Spinal cord (tissue), 10 donors: ENCODE data around the gene LY6G5B. TPM values are rescaled to one million over a fixed set of nuclear protein-coding genes. Genes with fewer than 3 reads are reported as not detected.

ENCODE experiments used
- DNase-seq, 6 donors: peaks; one replicate each; pipeline versions ENCODE4 v3.0.0 to v3.0.0-alpha.2; 2013 to 2015; ENCODE audit warnings: low spot score in 6 of 6, low read depth in 4 of 6
- H3K27ac ChIP-seq: one replicate; pipeline ENCODE4 v1.5.1; 2013; ENCODE audit warnings: low read depth, low read length, control low read depth
- H3K27me3 ChIP-seq: one replicate; pipeline ENCODE4 v1.6.1; 2013; ENCODE audit warnings: low read length; ENCODE audit not compliant: control insufficient read depth, insufficient read depth
- H3K36me3 ChIP-seq: one replicate; pipeline ENCODE4 v1.6.1; 2013; ENCODE audit warnings: low read length; ENCODE audit not compliant: control insufficient read depth, insufficient read depth
- H3K4me1 ChIP-seq: one replicate; pipeline ENCODE4 v1.6.1; 2013; ENCODE audit warnings: low read length; ENCODE audit not compliant: control insufficient read depth, insufficient read depth
- H3K4me3 ChIP-seq: one replicate; pipeline ENCODE4 v1.5.1; 2013; ENCODE audit warnings: low read depth, low read length, control low read depth
- H3K9me3 ChIP-seq: one replicate; pipeline ENCODE4 v1.6.1; 2013; ENCODE audit warnings: low read length; ENCODE audit not compliant: control insufficient read depth, insufficient read depth
- WGBS: methylation state at CpG from one replicate; pipeline ENCODE4 v1.1.5; 2013; ENCODE audit warnings: missing lambda C conversion rate; ENCODE audit not compliant: insufficient coverage; 5-methylcytosine and 5-hydroxymethylcytosine counted together
- polyA plus RNA-seq, 2 donors: library from polyadenylated mRNA; unstranded; fragments of 120-200 nt; gene quantifications; one replicate each; pipeline ENCODE4 v1.2.1, GENCODE V29; 2013; ENCODE audit not compliant: insufficient read length in 2 of 2
- total RNA-seq, 2 donors: library from RNA; depleted of rRNA in 1 of 2; stranded (reverse); fragments of 120-200 nt in 1 of 2; fragments of >200 nt in 1 of 2; gene quantifications; one replicate each; pipeline versions ENCODE4 v1.2.3 to v1.2.4, GENCODE V29; 2013 to 2014
- donor health status: healthy.

Gene LY6G5B
- total and polyA plus RNA-seq, 4 donors, result 2.1 to 35.6 (median 13.1) TPM

GRCh38 chr6:31630177-31630934 lies 39.4 kb upstream of the LY6G5B start:
- H3K9me3 ChIP-seq, result no peaks in the 10 kb centered on the region
- H3K27ac ChIP-seq, result no peak overlapping the region
- no peaks in the 10 kb centered on the region for H3K27me3 ChIP-seq
- DNase-seq, result no peak
- H3K4me1 ChIP-seq, result no peaks in the 10 kb centered on the region
- 95% methylated on average over 18 of the region's 25 CpGs for WGBS
- H3K4me3 ChIP-seq, result no peak overlapping the region
- H3K36me3 ChIP-seq, result peaks cover 100% of the 10 kb centered on the region

- H3K36me3 ChIP-seq, result peaks cover 100% of the 10 kb centered on the region
- 86% methylated on average over 15 of the region's 16 CpGs for WGBS
Measured at GRCh38 chr6:31631209-31631608, 38.6 kb upstream of the LY6G5B start.

GRCh38 chr6:31631681-31632278 lies 38.0 kb upstream of the LY6G5B start:
- no peaks in the 10 kb centered on the region for H3K9me3 ChIP-seq
- H3K36me3 ChIP-seq, result peaks cover 100% of the 10 kb centered on the region
- WGBS, result 83% methylated on average over 23 of the region's 32 CpGs
- H3K27me3 ChIP-seq, result no peaks in the 10 kb centered on the region
- DNase-seq, result no peak
- no peaks in the 10 kb centered on the region for H3K4me1 ChIP-seq
- no peak overlapping the region for H3K27ac ChIP-seq
- no peak overlapping the region for H3K4me3 ChIP-seq

More at GRCh38 chr6:31631209-31631608, 38.6 kb upstream of the LY6G5B start:
- no peak overlapping the region for H3K27ac ChIP-seq
- no peaks in the 10 kb centered on the region for H3K9me3 ChIP-seq
- H3K4me1 ChIP-seq, result no peaks in the 10 kb centered on the region
- no peak overlapping the region for H3K4me3 ChIP-seq
- DNase-seq, result no peak
- H3K27me3 ChIP-seq, result no peaks in the 10 kb centered on the region

GRCh38 chr6:31632279-31632946 lies 37.4 kb upstream of the LY6G5B start:
- no peaks in the 10 kb centered on the region for H3K4me1 ChIP-seq
- H3K36me3 ChIP-seq, result peaks cover 100% of the 10 kb centered on the region
- H3K27ac ChIP-seq, result no peak overlapping the region
- H3K9me3 ChIP-seq, result no peaks in the 10 kb centered on the region
- H3K4me3 ChIP-seq, result no peak overlapping the region
- no peak for DNase-seq
- 89% methylated on average over 23 of the region's 26 CpGs for WGBS
- H3K27me3 ChIP-seq, result no peaks in the 10 kb centered on the region

- H3K27me3 ChIP-seq, result no peaks in the 10 kb centered on the region
- no peak overlapping the region for H3K4me3 ChIP-seq
- H3K4me1 ChIP-seq, result no peaks in the 10 kb centered on the region
- H3K9me3 ChIP-seq, result no peaks in the 10 kb centered on the region
- WGBS, result 96% methylated on average over 4 of the region's 7 CpGs
- H3K27ac ChIP-seq, result no peak overlapping the region
- no peak for DNase-seq
- peaks cover 95% of the 10 kb centered on the region for H3K36me3 ChIP-seq
Measured at GRCh38 chr6:31633447-31633846, 36.3 kb upstream of the LY6G5B start.

- Histone ChIP-seq H3K27ac (no peak overlapping the region), H3K36me3 (peaks cover 95% of the 10 kb centered on the region), H3K4me3 (no peak overlapping the region), H3K27me3 (no peaks in the 10 kb centered on the region), H3K9me3 (no peaks in the 10 kb centered on the region), H3K4me1 (no peaks in the 10 kb centered on the region)
- DNase-seq, result no peak
- WGBS, result no CpG with 5 or more reads among the region's 3 CpGs
Measured at GRCh38 chr6:31634131-31634530, 35.6 kb upstream of the LY6G5B start.

- no peak overlapping the region for H3K4me3 ChIP-seq
- H3K36me3 ChIP-seq, result peaks cover 92% of the 10 kb centered on the region
- H3K27ac ChIP-seq, result no peak overlapping the region
- 89% methylated on average over 11 of the region's 11 CpGs for WGBS
- no peaks in the 10 kb centered on the region for H3K9me3 ChIP-seq
- no peak for DNase-seq
- H3K4me1 ChIP-seq, result no peaks in the 10 kb centered on the region
- no peaks in the 10 kb centered on the region for H3K27me3 ChIP-seq
Measured at GRCh38 chr6:31634969-31635575, 34.7 kb upstream of the LY6G5B start.

GRCh38 chr6:31636698-31637596 lies 32.8 kb upstream of the LY6G5B start:
- H3K4me1 ChIP-seq, result no peaks in the 10 kb centered on the region
- H3K27ac ChIP-seq, result no peak overlapping the region
- DNase-seq, result no peak
- H3K27me3 ChIP-seq, result no peaks in the 10 kb centered on the region
- WGBS, result 91% methylated on average over 21 of the region's 27 CpGs
- H3K4me3 ChIP-seq, result no peak overlapping the region
- H3K9me3 ChIP-seq, result no peaks in the 10 kb centered on the region
- peaks cover 92% of the 10 kb centered on the region for H3K36me3 ChIP-seq

GRCh38 chr6:31639043-31639442 lies 30.7 kb upstream of the LY6G5B start:
- 94% methylated on average over 5 of the region's 9 CpGs for WGBS

More at GRCh38 chr6:31639043-31639442, 30.7 kb upstream of the LY6G5B start:
- no peak overlapping the region for H3K4me3 ChIP-seq
- no peaks in the 10 kb centered on the region for H3K9me3 ChIP-seq
- no peaks in the 10 kb centered on the region for H3K27me3 ChIP-seq
- no peak overlapping the region for H3K27ac ChIP-seq
- H3K4me1 ChIP-seq, result no peaks in the 10 kb centered on the region
- H3K36me3 ChIP-seq, result peaks cover 91% of the 10 kb centered on the region
- no peak for DNase-seq
